RWPE2 (cell line): Measurements from ENCODE around the gene PXK.

ENCODE experiments used
- ATAC-seq: fragments of 200-7000 bp; cut with Tn5 transposase; 3 replicates; pipeline ENCODE4 v1.9.1; 2021; ENCODE audit warnings: low read depth
- DNase-seq: peaks from one replicate; pipeline ENCODE4 v3.0.0-alpha.2; 2020; ENCODE audit warnings: low spot score
- H3K27ac ChIP-seq: fragments of 450-650 bp; 2 replicates; pipeline ENCODE4 v1.5.1; 2017; ENCODE audit warnings: mild to moderate bottlenecking; ENCODE audit not compliant: poor library complexity, severe bottlenecking
- H3K27me3 ChIP-seq: fragments of 250-450 bp; sonication (Bioruptor Pico); 2 replicates; pipeline ENCODE4 v1.5.1; 2021; ENCODE audit warnings: mild to moderate bottlenecking, moderate library complexity; ENCODE audit not compliant: insufficient read depth, poor library complexity, severe bottlenecking
- H3K36me3 ChIP-seq: fragments of 250-450 bp; sonication (Bioruptor Pico); 2 replicates; pipeline ENCODE4 v1.5.1; 2020; ENCODE audit warnings: low read depth, mild to moderate bottlenecking, moderate library complexity
- H3K4me1 ChIP-seq: fragments of 250-450 bp; sonication (Bioruptor Pico); 2 replicates; pipeline ENCODE4 v1.5.1; 2021; ENCODE audit warnings: mild to moderate bottlenecking, moderate library complexity; ENCODE audit not compliant: insufficient read depth, poor library complexity, severe bottlenecking
- H3K4me3 ChIP-seq: fragments of 250-450 bp; sonication (Bioruptor Pico); 2 replicates; pipeline ENCODE4 v1.5.1; 2021; ENCODE audit warnings: mild to moderate bottlenecking, moderate library complexity; ENCODE audit not compliant: severe bottlenecking
- H3K9me3 ChIP-seq: fragments of 250-450 bp; sonication (Bioruptor Pico); 2 replicates; pipeline ENCODE4 v1.5.1; 2021; ENCODE audit warnings: mild to moderate bottlenecking, moderate library complexity; ENCODE audit not compliant: severe bottlenecking
- CTCF ChIP-seq: fragments of 450-650 bp; IDR thresholded peaks from one replicate; pipeline ENCODE4 v1.5.1; 2017; ENCODE audit warnings: mild to moderate bottlenecking, moderate library complexity; ENCODE audit not compliant: poor library complexity, severe bottlenecking

The PXK gene

GRCh38 chr3:58358092-58358491 lies 25.4 kb downstream of the PXK start:
- DNase-seq (no peak), ATAC-seq (no peak)
- no peak overlapping the region for H3K27ac ChIP-seq
- no peaks in the 10 kb centered on the region for H3K4me1 ChIP-seq
- H3K4me3 ChIP-seq: no peak overlapping the region
- no peak for TF ChIP-seq CTCF
- no peaks in the 10 kb centered on the region for H3K9me3 ChIP-seq
- H3K27me3 ChIP-seq: no peaks in the 10 kb centered on the region
- H3K36me3 ChIP-seq: no peaks in the 10 kb centered on the region

- ATAC-seq (no peak), DNase-seq (no peak)
- H3K27ac ChIP-seq: no peak overlapping the region
- no peaks in the 10 kb centered on the region for H3K4me1 ChIP-seq
- no peaks in the 10 kb centered on the region for H3K9me3 ChIP-seq
- no peak overlapping the region for H3K4me3 ChIP-seq
- H3K27me3 ChIP-seq: no peaks in the 10 kb centered on the region
- TF ChIP-seq CTCF: no peak
- no peaks in the 10 kb centered on the region for H3K36me3 ChIP-seq
Measured at GRCh38 chr3:58358808-58359207, 26.1 kb downstream of the PXK start.

- Histone ChIP-seq H3K27ac (no peak overlapping the region), H3K4me1 (no peaks in the 10 kb centered on the region)
- TF ChIP-seq CTCF: no peak
Measured at GRCh38 chr3:58359621-58360020, 26.9 kb downstream of the PXK start.

GRCh38 chr3:58361866-58362265 lies 29.2 kb downstream of the PXK start:
- Histone ChIP-seq H3K9me3 (no peaks in the 10 kb centered on the region), H3K36me3 (no peaks in the 10 kb centered on the region), H3K27ac (no peak overlapping the region), H3K4me3 (no peak overlapping the region), H3K27me3 (no peaks in the 10 kb centered on the region), H3K4me1 (no peaks in the 10 kb centered on the region)
- ATAC-seq (no peak), DNase-seq (no peak)
- TF ChIP-seq CTCF: no peak

More at GRCh38 chr3:58359621-58360020, 26.9 kb downstream of the PXK start:
- no peaks in the 10 kb centered on the region for H3K36me3 ChIP-seq
- H3K9me3 ChIP-seq: no peaks in the 10 kb centered on the region
- no peaks in the 10 kb centered on the region for H3K27me3 ChIP-seq
- ATAC-seq (no peak), DNase-seq (no peak)
- H3K4me3 ChIP-seq: no peak overlapping the region

- Histone ChIP-seq H3K27ac (no peak overlapping the region), H3K36me3 (no peaks in the 10 kb centered on the region), H3K4me1 (no peaks in the 10 kb centered on the region), H3K4me3 (no peak overlapping the region), H3K27me3 (no peaks in the 10 kb centered on the region), H3K9me3 (no peaks in the 10 kb centered on the region)
- ATAC-seq (no peak), DNase-seq (no peak)
- TF ChIP-seq CTCF: no peak
Measured at GRCh38 chr3:58366699-58367098, 34.0 kb downstream of the PXK start.
